ENCODE data around the gene RAB44. TPM values are rescaled to one million over a fixed set of nuclear protein-coding genes. Genes with fewer than 3 reads are reported as not detected.

The RAB44 gene
- total RNA-seq, 1 experiment from 2014 or later, result not detected

DNA sequence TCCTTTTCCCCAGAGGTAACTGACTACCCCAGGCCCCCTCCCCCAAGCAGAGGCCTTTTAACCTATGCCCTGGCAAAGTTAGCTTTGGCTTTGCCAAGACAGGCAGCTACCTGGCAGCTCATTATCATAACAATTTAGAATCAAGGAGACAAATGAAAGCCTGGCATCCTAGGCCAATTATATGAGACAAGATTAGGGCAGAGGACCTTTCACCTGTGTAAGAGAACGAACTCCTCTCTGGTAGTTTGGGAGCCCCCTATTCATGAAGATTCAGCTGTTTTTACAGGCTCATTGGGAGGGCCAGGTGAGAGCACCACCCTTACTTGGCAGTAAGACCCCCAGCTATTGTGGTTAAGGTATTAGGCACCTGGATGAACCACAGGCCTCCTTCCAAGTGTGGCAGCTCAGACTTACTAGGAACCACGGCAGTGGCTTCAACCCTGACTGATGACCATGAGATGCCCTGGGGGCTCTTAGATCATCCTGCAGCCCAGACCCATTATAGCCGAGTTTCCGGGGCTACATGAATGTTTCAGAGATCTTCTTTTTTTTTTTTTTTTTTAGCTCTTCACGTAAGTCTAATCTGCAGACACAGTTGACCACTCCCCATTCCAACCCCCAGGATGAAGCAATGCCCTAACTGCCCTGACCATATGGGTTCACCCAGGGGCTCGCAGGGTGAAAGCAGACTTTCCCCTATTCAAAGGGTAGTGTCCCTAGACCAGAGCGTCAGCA is 56.2 kb downstream of the RAB44 start:
- TF ChIP-seq CTCF (conservative IDR thresholded peaks at IDR 0.05), result no peak
- Histone ChIP-seq H3K79me2 (ENCODE audit: insufficient read depth, low read length) (no peaks in the 10 kb centered on the region), H4K91ac (ENCODE audit: insufficient read length, low read depth, low read length) (no peak overlapping the region), H2BK20ac (ENCODE audit: low read depth, low read length, poor library complexity, severe bottlenecking) (no peak overlapping the region), H3K23ac (ENCODE audit: insufficient read length, low read depth, low read length) (no peak overlapping the region), H2BK5ac (ENCODE audit: insufficient read length, low read length) (no peak overlapping the region), H2BK12ac (ENCODE audit: insufficient read length, low read depth, low read length) (no peak overlapping the region), H2AK5ac (ENCODE audit: insufficient read length, low read length) (no peak overlapping the region), H4K20me1 (ENCODE audit: control insufficient read depth, insufficient read depth, insufficient read length) (no peaks in the 10 kb centered on the region), H3K27ac (ENCODE audit: insufficient read length, low read depth, low read length) (no peak overlapping the region), H3K27me3 (ENCODE audit: insufficient read depth, low read length) (no peaks in the 10 kb centered on the region), H2BK120ac (ENCODE audit: low read depth, low read length, poor library complexity, severe bottlenecking) (no peak overlapping the region), H3K4me1 (ENCODE audit: insufficient read depth, low read length) (no peaks in the 10 kb centered on the region), H4K8ac (replicated peaks; ENCODE audit: insufficient read length, low read depth, low read length) (no peak overlapping the region), H2AFZ (ENCODE audit: low read length) (no peak overlapping the region), H3K9ac (ENCODE audit: extremely low read depth, insufficient read length, low read length) (no peak overlapping the region), H3K23me2 (ENCODE audit: insufficient read length, low read depth, low read length, poor library complexity, severe bottlenecking) (no peaks in the 10 kb centered on the region), H3K79me1 (ENCODE audit: insufficient read depth, low read depth, low read length, poor library complexity, severe bottlenecking) (no peaks in the 10 kb centered on the region), H3K9me3 (ENCODE audit: control insufficient read depth, low read depth, low read length) (no peaks in the 10 kb centered on the region), H3K4ac (ENCODE audit: low read depth, low read length) (no peak overlapping the region), H2BK15ac (ENCODE audit: low read depth, low read length) (no peak overlapping the region), H3K56ac (ENCODE audit: insufficient read length, low read depth, low read length) (no peak overlapping the region), H3K18ac (ENCODE audit: insufficient read length, low read depth, low read length) (no peak overlapping the region), H3T11ph (ENCODE audit: low read length) (no peak overlapping the region), H3K4me2 (ENCODE audit: insufficient read depth, insufficient read length, low read length) (no peak overlapping the region), H4K5ac (ENCODE audit: insufficient read length, low read depth, low read length) (no peak overlapping the region), H3K14ac (ENCODE audit: insufficient read depth, low read length) (no peak overlapping the region)
- Mint-ChIP-seq H3K36me3 (ENCODE audit: insufficient read depth in 1 of 3, low read depth in 3 of 3) (no peaks in the 10 kb centered on the region), H3K9me3 (no peaks in the 10 kb centered on the region; a peak in 1 of 5 replicates), H3K4me3 (no peak overlapping the region), H3K27ac (no peak overlapping the region), H3K4me1 (peaks cover 8 to 15% of the 10 kb centered on the region in 2 experiments), H3K27me3 (ENCODE audit: low read depth) (peaks cover 9% of the 10 kb centered on the region; the same call in 1 of the 2 replicates)
- no peak for DNase-seq
- no CpG with 5 or more reads among the region's 7 CpGs for WGBS (ENCODE audit: extremely low coverage, insufficient read length, low lambda C conversion rate)
